ENCODE data around the gene ASTN1.

DNA sequence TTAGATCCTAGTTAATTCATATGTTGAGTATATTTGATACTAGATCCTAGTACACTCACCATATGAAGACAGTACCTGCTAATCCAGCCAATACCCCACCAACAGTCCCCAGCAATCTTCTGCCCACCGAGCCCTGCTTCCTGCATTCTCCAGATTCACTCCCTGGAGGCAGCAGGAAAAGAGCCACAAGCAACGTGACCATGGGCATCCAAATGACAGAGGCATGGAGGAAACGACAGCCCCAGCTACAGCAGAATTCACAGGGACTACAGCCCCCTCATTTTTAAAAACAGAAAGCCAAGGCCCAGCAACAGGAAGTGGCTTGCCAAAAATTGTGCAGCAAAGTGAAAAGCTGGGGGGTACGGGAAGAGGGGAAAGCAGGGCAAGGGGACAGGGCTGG is 29.3 kb downstream of the ASTN1 start:
- TF ChIP-seq, protein P1, sequence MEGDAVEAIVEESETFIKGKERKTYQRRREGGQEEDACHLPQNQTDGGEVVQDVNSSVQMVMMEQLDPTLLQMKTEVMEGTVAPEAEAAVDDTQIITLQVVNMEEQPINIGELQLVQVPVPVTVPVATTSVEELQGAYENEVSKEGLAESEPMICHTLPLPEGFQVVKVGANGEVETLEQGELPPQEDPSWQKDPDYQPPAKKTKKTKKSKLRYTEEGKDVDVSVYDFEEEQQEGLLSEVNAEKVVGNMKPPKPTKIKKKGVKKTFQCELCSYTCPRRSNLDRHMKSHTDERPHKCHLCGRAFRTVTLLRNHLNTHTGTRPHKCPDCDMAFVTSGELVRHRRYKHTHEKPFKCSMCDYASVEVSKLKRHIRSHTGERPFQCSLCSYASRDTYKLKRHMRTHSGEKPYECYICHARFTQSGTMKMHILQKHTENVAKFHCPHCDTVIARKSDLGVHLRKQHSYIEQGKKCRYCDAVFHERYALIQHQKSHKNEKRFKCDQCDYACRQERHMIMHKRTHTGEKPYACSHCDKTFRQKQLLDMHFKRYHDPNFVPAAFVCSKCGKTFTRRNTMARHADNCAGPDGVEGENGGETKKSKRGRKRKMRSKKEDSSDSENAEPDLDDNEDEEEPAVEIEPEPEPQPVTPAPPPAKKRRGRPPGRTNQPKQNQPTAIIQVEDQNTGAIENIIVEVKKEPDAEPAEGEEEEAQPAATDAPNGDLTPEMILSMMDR (IDR thresholded peaks at IDR 0.05), result no peak
- TF ChIP-seq POLR2A (IDR thresholded peaks at IDR 0.05), result no peak

Data from heart left ventricle (tissue), 13 donors.